Measurements from ENCODE around the gene TMEM170B.

Gene TMEM170B

GRCh38 chr6:11589261-11589660 lies 51.7 kb downstream of the TMEM170B start:
- H3K36me3 ChIP-seq (ENCODE audit: insufficient read depth, low read length) = no peaks in the 10 kb centered on the region
- no peak overlapping the region for H3K27ac ChIP-seq (ENCODE audit: low read depth, low read length)
- H3K27me3 ChIP-seq (ENCODE audit: control insufficient read depth in 1 of 2, insufficient read depth in 2 of 2, low read length in 2 of 2) = no peaks in the 10 kb centered on the region
- H3K4me1 ChIP-seq (ENCODE audit: insufficient read depth, low read length) = peaks cover 12% of the 10 kb centered on the region
- no peak overlapping the region for H3K4me3 ChIP-seq (ENCODE audit: low read depth in 1 of 2, low read length in 2 of 2)
- no peak overlapping the region for H3K9ac ChIP-seq (ENCODE audit: low read length)
- no peaks in the 10 kb centered on the region for H3K9me3 ChIP-seq (ENCODE audit: low read length)

- H3K27ac ChIP-seq (ENCODE audit: low read depth, low read length) = no peak overlapping the region
- no peak overlapping the region for H3K9ac ChIP-seq (ENCODE audit: low read length)
- H3K4me1 ChIP-seq (ENCODE audit: insufficient read depth, low read length) = no peaks in the 10 kb centered on the region
- no peaks in the 10 kb centered on the region for H3K27me3 ChIP-seq (ENCODE audit: control insufficient read depth in 1 of 2, insufficient read depth in 2 of 2, low read length in 2 of 2)
- no peaks in the 10 kb centered on the region for H3K36me3 ChIP-seq (ENCODE audit: insufficient read depth, low read length)
- no peak overlapping the region for H3K4me3 ChIP-seq (ENCODE audit: low read depth in 1 of 2, low read length in 2 of 2)
- H3K9me3 ChIP-seq (ENCODE audit: low read length) = no peaks in the 10 kb centered on the region
Measured at GRCh38 chr6:11592294-11592906, 54.9 kb downstream of the TMEM170B start.

DNA sequence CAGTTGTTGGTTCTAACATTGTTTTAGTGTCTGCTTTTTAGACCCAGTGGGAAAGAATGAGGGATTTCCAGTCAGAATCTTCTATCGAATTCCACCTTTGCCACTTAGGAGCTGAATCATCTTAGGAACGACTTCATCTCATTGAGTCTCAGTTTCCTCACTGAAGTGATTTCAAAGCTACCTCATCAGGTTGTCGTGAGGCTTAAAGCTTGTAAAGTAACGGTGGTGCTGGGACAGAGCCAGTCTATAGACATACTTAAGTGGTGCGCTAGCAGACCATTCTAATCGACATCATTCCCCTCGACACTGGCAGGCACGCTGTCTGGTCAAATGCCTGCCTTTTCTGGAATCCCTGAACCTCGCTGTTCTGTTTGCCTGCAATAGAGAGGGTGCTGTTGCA lies 55.5 kb downstream of the TMEM170B start:
- Histone ChIP-seq H3K4me1 (ENCODE audit: insufficient read depth, low read length) (no peaks in the 10 kb centered on the region), H3K36me3 (ENCODE audit: insufficient read depth, low read length) (no peaks in the 10 kb centered on the region), H3K27me3 (ENCODE audit: control insufficient read depth in 1 of 2, insufficient read depth in 2 of 2, low read length in 2 of 2) (no peaks in the 10 kb centered on the region), H3K27ac (ENCODE audit: low read depth, low read length) (no peak overlapping the region), H3K9me3 (ENCODE audit: low read length) (no peaks in the 10 kb centered on the region), H3K4me3 (ENCODE audit: low read depth in 1 of 2, low read length in 2 of 2) (no peak overlapping the region), H3K9ac (ENCODE audit: low read length) (no peak overlapping the region)

DNA sequence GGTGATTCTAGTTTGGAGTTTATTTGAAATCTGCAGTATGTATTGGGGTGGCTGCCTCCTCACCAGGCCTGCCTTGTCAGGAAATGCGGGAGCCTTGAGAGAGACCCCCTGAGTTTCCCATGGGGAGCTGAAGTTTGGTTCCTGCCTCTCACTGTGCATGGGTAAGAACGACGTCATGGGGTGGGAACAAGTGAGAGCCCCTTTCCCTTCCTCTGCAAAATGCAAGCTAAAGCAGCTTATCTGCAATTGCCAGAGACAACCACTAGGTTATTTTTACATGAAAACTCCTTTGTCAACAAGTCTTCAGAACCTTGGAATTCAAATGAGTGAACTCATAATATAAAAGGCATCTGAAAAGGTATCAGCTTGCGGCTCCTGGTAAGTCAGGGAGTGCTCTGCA lies 58.4 kb downstream of the TMEM170B start:
- Histone ChIP-seq H3K9ac (ENCODE audit: low read length) (no peak overlapping the region), H3K4me3 (ENCODE audit: low read depth in 1 of 2, low read length in 2 of 2) (no peak overlapping the region), H3K4me1 (ENCODE audit: insufficient read depth, low read length) (no peaks in the 10 kb centered on the region), H3K27ac (ENCODE audit: low read depth, low read length) (no peak overlapping the region), H3K36me3 (ENCODE audit: insufficient read depth, low read length) (no peaks in the 10 kb centered on the region), H3K9me3 (ENCODE audit: low read length) (no peaks in the 10 kb centered on the region), H3K27me3 (ENCODE audit: control insufficient read depth in 1 of 2, insufficient read depth in 2 of 2, low read length in 2 of 2) (no peaks in the 10 kb centered on the region)

DNA sequence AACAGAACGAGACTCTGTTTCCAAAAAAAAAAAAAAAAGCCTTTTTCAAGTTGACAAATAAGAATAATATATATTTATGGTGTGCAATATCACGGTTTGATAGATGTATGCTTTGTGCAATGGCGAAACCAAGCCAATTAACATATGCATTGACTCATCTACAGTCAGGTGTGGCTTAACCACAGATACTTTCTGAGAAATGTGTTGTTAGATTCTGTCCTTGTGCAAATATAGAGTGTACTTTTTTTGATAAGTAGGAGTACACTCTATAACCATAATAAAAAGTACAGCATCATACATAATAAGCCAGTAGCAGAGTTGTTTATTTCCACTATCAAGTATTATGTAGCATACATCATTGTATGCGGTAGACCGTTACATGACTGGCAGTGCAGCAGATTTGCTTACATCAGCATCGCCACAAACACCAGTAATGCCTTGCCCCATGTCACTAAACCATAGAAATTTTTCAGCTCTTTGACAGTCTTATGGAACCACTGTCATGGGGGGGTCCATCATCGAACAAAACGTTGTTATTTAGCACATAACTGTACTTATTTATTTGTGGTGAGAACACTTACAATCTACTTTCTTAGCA lies 59.2 kb downstream of the TMEM170B start:
- H3K9ac ChIP-seq (ENCODE audit: low read length) = no peak overlapping the region
- no peak overlapping the region for H3K27ac ChIP-seq (ENCODE audit: low read depth, low read length)
- no peaks in the 10 kb centered on the region for H3K4me1 ChIP-seq (ENCODE audit: insufficient read depth, low read length)
- no peak overlapping the region for H3K4me3 ChIP-seq (ENCODE audit: low read depth in 1 of 2, low read length in 2 of 2)
- no peaks in the 10 kb centered on the region for H3K9me3 ChIP-seq (ENCODE audit: low read length)
- H3K36me3 ChIP-seq (ENCODE audit: insufficient read depth, low read length) = no peaks in the 10 kb centered on the region
- no peaks in the 10 kb centered on the region for H3K27me3 ChIP-seq (ENCODE audit: control insufficient read depth in 1 of 2, insufficient read depth in 2 of 2, low read length in 2 of 2)

- no peak overlapping the region for H3K4me3 ChIP-seq (ENCODE audit: low read depth in 1 of 2, low read length in 2 of 2)
- no peaks in the 10 kb centered on the region for H3K4me1 ChIP-seq (ENCODE audit: insufficient read depth, low read length)
- no peaks in the 10 kb centered on the region for H3K9me3 ChIP-seq (ENCODE audit: low read length)
- H3K27me3 ChIP-seq (ENCODE audit: control insufficient read depth in 1 of 2, insufficient read depth in 2 of 2, low read length in 2 of 2) = no peaks in the 10 kb centered on the region
- H3K27ac ChIP-seq (ENCODE audit: low read depth, low read length) = no peak overlapping the region
- no peak overlapping the region for H3K9ac ChIP-seq (ENCODE audit: low read length)
- H3K36me3 ChIP-seq (ENCODE audit: insufficient read depth, low read length) = no peaks in the 10 kb centered on the region
Measured at GRCh38 chr6:11598687-11599086, 61.1 kb downstream of the TMEM170B start.

DNA sequence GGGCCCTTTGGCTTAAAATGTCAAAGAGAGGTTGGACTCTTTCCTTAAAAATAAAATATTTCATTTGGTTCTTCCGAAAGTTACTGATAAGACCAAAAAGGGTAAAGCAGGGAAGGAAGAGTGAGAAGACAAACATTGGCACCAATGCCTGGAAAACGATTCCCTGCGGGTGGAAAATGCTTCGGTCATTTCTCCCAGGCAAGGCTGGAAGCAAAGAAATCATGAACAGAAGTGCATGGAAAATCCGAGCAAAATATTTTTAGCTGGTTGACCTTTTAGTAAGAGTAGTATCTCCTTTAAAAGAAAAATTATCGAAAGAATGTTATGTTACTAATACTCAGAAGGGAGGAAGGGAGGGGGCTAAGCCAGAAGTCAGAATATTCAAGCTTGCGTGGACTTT lies 62.7 kb downstream of the TMEM170B start:
- Histone ChIP-seq H3K9ac (ENCODE audit: low read length) (no peak overlapping the region), H3K4me3 (ENCODE audit: low read depth in 1 of 2, low read length in 2 of 2) (no peak overlapping the region), H3K4me1 (ENCODE audit: insufficient read depth, low read length) (no peaks in the 10 kb centered on the region), H3K36me3 (ENCODE audit: insufficient read depth, low read length) (no peaks in the 10 kb centered on the region), H3K27ac (ENCODE audit: low read depth, low read length) (no peak overlapping the region), H3K9me3 (ENCODE audit: low read length) (no peaks in the 10 kb centered on the region), H3K27me3 (ENCODE audit: control insufficient read depth in 1 of 2, insufficient read depth in 2 of 2, low read length in 2 of 2) (no peaks in the 10 kb centered on the region)

DNA sequence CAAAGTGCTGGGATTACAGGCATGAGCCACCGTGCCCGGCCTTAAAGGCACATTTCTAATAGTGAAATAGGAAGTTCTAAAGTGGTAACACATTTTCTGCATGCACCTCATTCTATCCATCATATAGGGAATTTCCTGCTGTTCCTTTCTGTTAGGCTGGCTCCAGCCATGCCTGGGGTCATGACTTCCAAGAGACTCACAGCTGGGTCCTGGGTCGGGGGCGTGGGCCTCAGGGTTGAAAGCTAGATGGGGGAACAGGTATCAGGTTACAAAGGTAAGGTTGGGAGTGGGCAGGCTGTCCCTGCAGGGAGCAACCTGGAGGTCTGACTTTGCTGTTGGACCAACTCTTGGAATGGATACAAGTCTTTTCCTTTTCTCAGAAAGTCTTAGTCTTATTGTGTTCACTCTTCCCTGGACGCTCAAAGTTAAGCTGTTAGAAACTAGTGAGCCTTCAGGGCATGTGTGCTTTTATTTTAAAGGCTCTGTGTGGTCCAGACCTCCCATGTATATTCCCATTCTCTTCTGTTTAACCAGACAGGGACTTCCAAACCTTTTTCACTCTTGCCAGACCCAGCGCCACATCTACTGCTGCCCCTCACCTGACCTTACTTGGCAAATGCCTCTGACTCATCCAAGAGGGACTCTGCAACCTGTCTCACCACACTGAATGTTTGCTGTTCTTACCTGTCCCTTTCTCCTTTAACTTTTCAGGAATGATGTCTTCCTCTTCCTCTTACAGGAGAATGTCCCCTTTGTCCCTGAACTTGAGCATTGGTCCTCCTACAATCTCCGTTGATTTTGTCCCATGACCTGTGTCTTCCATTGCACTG lies 64.4 kb downstream of the TMEM170B start:
- no peaks in the 10 kb centered on the region for H3K9me3 ChIP-seq (ENCODE audit: low read length)
- H3K27ac ChIP-seq (ENCODE audit: low read depth, low read length) = no peak overlapping the region
- no peaks in the 10 kb centered on the region for H3K27me3 ChIP-seq (ENCODE audit: control insufficient read depth in 1 of 2, insufficient read depth in 2 of 2, low read length in 2 of 2)
- H3K36me3 ChIP-seq (ENCODE audit: insufficient read depth, low read length) = no peaks in the 10 kb centered on the region
- H3K4me3 ChIP-seq (ENCODE audit: low read depth in 1 of 2, low read length in 2 of 2) = no peak overlapping the region
- no peak overlapping the region for H3K9ac ChIP-seq (ENCODE audit: low read length)
- H3K4me1 ChIP-seq (ENCODE audit: insufficient read depth, low read length) = peaks cover 6% of the 10 kb centered on the region

DNA sequence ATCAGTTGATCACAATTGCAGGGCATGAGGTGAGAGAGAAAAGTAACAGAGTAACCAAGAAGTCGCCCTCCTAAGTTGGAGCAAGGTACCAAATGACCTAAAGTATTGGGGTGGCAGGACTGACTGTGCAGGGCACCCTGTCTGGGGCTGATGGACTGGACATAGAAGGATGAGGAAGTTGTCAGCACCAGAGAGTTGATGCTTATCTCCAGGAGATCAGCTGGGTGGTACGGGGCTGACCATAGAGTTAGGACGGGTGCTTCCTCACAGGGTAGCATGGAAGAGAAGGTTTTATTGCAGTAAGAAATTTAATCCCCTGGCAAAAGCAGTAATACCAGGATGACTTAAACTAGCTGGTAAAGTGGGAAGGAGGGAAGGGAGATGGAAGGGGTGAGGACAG lies 66.7 kb downstream of the TMEM170B start:
- Histone ChIP-seq H3K36me3 (ENCODE audit: insufficient read depth, low read length) (no peaks in the 10 kb centered on the region), H3K9ac (ENCODE audit: low read length) (no peak overlapping the region), H3K27me3 (ENCODE audit: control insufficient read depth in 1 of 2, insufficient read depth in 2 of 2, low read length in 2 of 2) (no peaks in the 10 kb centered on the region), H3K4me3 (ENCODE audit: low read depth in 1 of 2, low read length in 2 of 2) (no peak overlapping the region), H3K4me1 (ENCODE audit: insufficient read depth, low read length) (peaks cover 14% of the 10 kb centered on the region), H3K27ac (ENCODE audit: low read depth, low read length) (no peak overlapping the region), H3K9me3 (ENCODE audit: low read length) (no peaks in the 10 kb centered on the region)

- Histone ChIP-seq H3K4me3 (ENCODE audit: low read depth in 1 of 2, low read length in 2 of 2) (no peak overlapping the region), H3K4me1 (ENCODE audit: insufficient read depth, low read length) (peaks cover 14% of the 10 kb centered on the region), H3K9ac (ENCODE audit: low read length) (no peak overlapping the region), H3K36me3 (ENCODE audit: insufficient read depth, low read length) (no peaks in the 10 kb centered on the region), H3K27me3 (ENCODE audit: control insufficient read depth in 1 of 2, insufficient read depth in 2 of 2, low read length in 2 of 2) (no peaks in the 10 kb centered on the region), H3K27ac (ENCODE audit: low read depth, low read length) (no peak overlapping the region), H3K9me3 (ENCODE audit: low read length) (no peaks in the 10 kb centered on the region)
Measured at GRCh38 chr6:11604836-11605506, 67.4 kb downstream of the TMEM170B start.

- Histone ChIP-seq H3K9me3 (ENCODE audit: low read length) (no peaks in the 10 kb centered on the region), H3K4me3 (ENCODE audit: low read depth in 1 of 2, low read length in 2 of 2) (no peak overlapping the region), H3K9ac (ENCODE audit: low read length) (no peak overlapping the region), H3K27ac (ENCODE audit: low read depth, low read length) (no peak overlapping the region), H3K36me3 (ENCODE audit: insufficient read depth, low read length) (no peaks in the 10 kb centered on the region), H3K4me1 (ENCODE audit: insufficient read depth, low read length) (peaks cover 14% of the 10 kb centered on the region), H3K27me3 (ENCODE audit: control insufficient read depth in 1 of 2, insufficient read depth in 2 of 2, low read length in 2 of 2) (no peaks in the 10 kb centered on the region)
Measured at GRCh38 chr6:11605507-11605905, 68.0 kb downstream of the TMEM170B start.

Data from muscle layer of colon (tissue), 2 donors.